SH-SY5Y (cell line): ENCODE data around the gene GDPGP1.

Source experiments
- GATA2 ChIP-seq: IDR thresholded peaks from 2 replicates; pipeline ENCODE4 v1.6.1; 2011; ENCODE audit warnings: mild to moderate bottlenecking, low read depth, low read length
- GATA3 ChIP-seq: IDR thresholded peaks from 2 replicates; pipeline ENCODE4 v1.6.1; 2011; ENCODE audit warnings: low read depth, mild to moderate bottlenecking, low read length, moderate library complexity

- TF ChIP-seq GATA2 (no peak), GATA3 (no peak)
These were observed 1.0 kb upstream of the GDPGP1 start for GRCh38 chr15:90232941-90233386.
